ENCODE data around the gene HMGXB4.
A peak's percentile ranks its signal among the peaks of the same experiment; 100 is the strongest.

Gene HMGXB4

GRCh38 chr22:35315141-35315854 is 58.0 kb downstream of the HMGXB4 start:
- Histone ChIP-seq H2AFZ (ENCODE audit: low read length) (no peak overlapping the region), H2BK15ac (ENCODE audit: low read length) (no peak overlapping the region), H3K4me2 (ENCODE audit: insufficient read depth, low read length, poor library complexity, severe bottlenecking) (no peak overlapping the region), H4K8ac (ENCODE audit: low read depth, low read length) (no peak overlapping the region), H2AK5ac (ENCODE audit: low read depth, low read length) (peak overlapping the region; percentile 12), H3K79me1 (ENCODE audit: low read depth, low read length) (peaks cover 4% of the 10 kb centered on the region), H3K36me3 (replicated peaks in 1 of 2; ENCODE audit: control insufficient read depth in 2 of 2, insufficient read depth in 2 of 2, low read length in 2 of 2) (peaks cover 4 to 7% of the 10 kb centered on the region in 2 donors), H3K4me1 (ENCODE audit: control insufficient read depth in 2 of 2, insufficient read depth in 1 of 2, low read depth in 1 of 2, low read length in 2 of 2) (peaks cover 8 to 17% of the 10 kb centered on the region in 2 donors), H3K18ac (ENCODE audit: low read length) (no peak overlapping the region), H3K9me3 (replicated peaks in 1 of 2; ENCODE audit: control insufficient read depth in 2 of 2, insufficient read depth in 1 of 2, low read depth in 1 of 2, low read length in 2 of 2) (no peaks in the 10 kb centered on the region), H3K4me3 (ENCODE audit: low read length in 2 of 2) (no peak overlapping the region), H2BK12ac (ENCODE audit: low read length) (no peak overlapping the region), H3K27me3 (ENCODE audit: control insufficient read depth in 3 of 3, insufficient read depth in 3 of 3, low read depth in 1 of 3, low read length in 3 of 3) (no peaks in the 10 kb centered on the region), H3K4ac (ENCODE audit: low read length) (no peak overlapping the region), H3K23ac (ENCODE audit: low read depth, low read length, poor library complexity) (no peak overlapping the region), H4K91ac (ENCODE audit: low read depth, low read length, poor library complexity) (no peak overlapping the region), H3K9ac (ENCODE audit: low read depth, low read length, poor library complexity) (no peak overlapping the region), H2BK120ac (ENCODE audit: low read depth, low read length) (no peak overlapping the region), H3K27ac (replicated peaks; ENCODE audit: low read length) (no peak overlapping the region), H3K14ac (ENCODE audit: low read length) (no peak overlapping the region), H2BK5ac (ENCODE audit: low read length) (no peak overlapping the region)
- WGBS, 2 donors (ENCODE audit: extremely low coverage in 2 of 2, insufficient read length in 2 of 2, insufficient replicate concordance in 1 of 2): no CpG with 5 or more reads among the region's 12 CpGs
- DNase-seq (ENCODE audit: low spot score): no peak

- H4K8ac ChIP-seq (ENCODE audit: low read depth, low read length): no peak overlapping the region
- WGBS, 2 donors (ENCODE audit: extremely low coverage in 2 of 2, insufficient read length in 2 of 2, insufficient replicate concordance in 1 of 2): no CpG with 5 or more reads among the region's 27 CpGs
Observed at GRCh38 chr22:35315855-35316745, 58.8 kb downstream of the HMGXB4 start.

GRCh38 chr22:35316751-35317150 is 59.5 kb downstream of the HMGXB4 start:
- Histone ChIP-seq H3K4me1 (ENCODE audit: control insufficient read depth in 2 of 2, insufficient read depth in 1 of 2, low read depth in 1 of 2, low read length in 2 of 2) (peaks cover 5 to 6% of the 10 kb centered on the region in 2 donors), H3K14ac (ENCODE audit: low read length) (no peak overlapping the region)

More at GRCh38 chr22:35315855-35316745, 58.8 kb downstream of the HMGXB4 start:
- H3K27me3 ChIP-seq (ENCODE audit: control insufficient read depth in 3 of 3, insufficient read depth in 3 of 3, low read depth in 1 of 3, low read length in 3 of 3): no peaks in the 10 kb centered on the region
- no peak overlapping the region for H2AK5ac ChIP-seq (ENCODE audit: low read depth, low read length)
- H3K79me1 ChIP-seq (ENCODE audit: low read depth, low read length): peaks cover 4% of the 10 kb centered on the region
- no peak overlapping the region for H3K4me3 ChIP-seq (ENCODE audit: low read length in 2 of 2)
- no peak overlapping the region for H2BK120ac ChIP-seq (ENCODE audit: low read depth, low read length)
- no peak overlapping the region for H3K18ac ChIP-seq (ENCODE audit: low read length)
- H2AFZ ChIP-seq (ENCODE audit: low read length): no peak overlapping the region
- no peak overlapping the region for H3K23ac ChIP-seq (ENCODE audit: low read depth, low read length, poor library complexity)
- no peak overlapping the region for H3K27ac ChIP-seq (replicated peaks; ENCODE audit: low read length)
- no peak for DNase-seq (ENCODE audit: low spot score)
- H2BK5ac ChIP-seq (ENCODE audit: low read length): no peak overlapping the region
- no peaks in the 10 kb centered on the region for H3K9me3 ChIP-seq (replicated peaks in 1 of 2; ENCODE audit: control insufficient read depth in 2 of 2, insufficient read depth in 1 of 2, low read depth in 1 of 2, low read length in 2 of 2)
- H4K91ac ChIP-seq (ENCODE audit: low read depth, low read length, poor library complexity): no peak overlapping the region
- no peak overlapping the region for H2BK12ac ChIP-seq (ENCODE audit: low read length)
- H3K4me1 ChIP-seq (ENCODE audit: control insufficient read depth in 2 of 2, insufficient read depth in 1 of 2, low read depth in 1 of 2, low read length in 2 of 2): peaks cover 6 to 11% of the 10 kb centered on the region in 2 donors
- H3K4me2 ChIP-seq (ENCODE audit: insufficient read depth, low read length, poor library complexity, severe bottlenecking): no peak overlapping the region
- H2BK15ac ChIP-seq (ENCODE audit: low read length): no peak overlapping the region
- H3K9ac ChIP-seq (ENCODE audit: low read depth, low read length, poor library complexity): no peak overlapping the region
- no peak overlapping the region for H3K4ac ChIP-seq (ENCODE audit: low read length)
- H3K14ac ChIP-seq (ENCODE audit: low read length): no peak overlapping the region
- H3K36me3 ChIP-seq (replicated peaks in 1 of 2; ENCODE audit: control insufficient read depth in 2 of 2, insufficient read depth in 2 of 2, low read length in 2 of 2): peaks cover 4 to 7% of the 10 kb centered on the region in 2 donors

More at GRCh38 chr22:35316751-35317150, 59.5 kb downstream of the HMGXB4 start:
- H3K27ac ChIP-seq (replicated peaks; ENCODE audit: low read length): no peak overlapping the region
- no peak overlapping the region for H2AK5ac ChIP-seq (ENCODE audit: low read depth, low read length)
- DNase-seq (ENCODE audit: low spot score): no peak
- H3K23ac ChIP-seq (ENCODE audit: low read depth, low read length, poor library complexity): no peak overlapping the region
- H2BK5ac ChIP-seq (ENCODE audit: low read length): no peak overlapping the region
- H3K18ac ChIP-seq (ENCODE audit: low read length): no peak overlapping the region
- H2BK15ac ChIP-seq (ENCODE audit: low read length): no peak overlapping the region
- no peak overlapping the region for H2BK12ac ChIP-seq (ENCODE audit: low read length)
- no peaks in the 10 kb centered on the region for H3K27me3 ChIP-seq (ENCODE audit: control insufficient read depth in 3 of 3, insufficient read depth in 3 of 3, low read depth in 1 of 3, low read length in 3 of 3)
- H3K36me3 ChIP-seq (replicated peaks in 1 of 2; ENCODE audit: control insufficient read depth in 2 of 2, insufficient read depth in 2 of 2, low read length in 2 of 2): peaks cover 4 to 7% of the 10 kb centered on the region in 2 donors
- no CpG with 5 or more reads among the region's 7 CpGs for WGBS, 2 donors (ENCODE audit: extremely low coverage in 2 of 2, insufficient read length in 2 of 2, insufficient replicate concordance in 1 of 2)
- H3K4me3 ChIP-seq (ENCODE audit: low read length in 2 of 2): no peak overlapping the region
- no peaks in the 10 kb centered on the region for H3K9me3 ChIP-seq (replicated peaks in 1 of 2; ENCODE audit: control insufficient read depth in 2 of 2, insufficient read depth in 1 of 2, low read depth in 1 of 2, low read length in 2 of 2)
- no peak overlapping the region for H3K4ac ChIP-seq (ENCODE audit: low read length)
- no peak overlapping the region for H4K91ac ChIP-seq (ENCODE audit: low read depth, low read length, poor library complexity)
- no peak overlapping the region for H2BK120ac ChIP-seq (ENCODE audit: low read depth, low read length)
- peaks cover under 1% of the 10 kb centered on the region for H3K79me1 ChIP-seq (ENCODE audit: low read depth, low read length)
- no peak overlapping the region for H3K9ac ChIP-seq (ENCODE audit: low read depth, low read length, poor library complexity)
- H3K4me2 ChIP-seq (ENCODE audit: insufficient read depth, low read length, poor library complexity, severe bottlenecking): no peak overlapping the region
- H2AFZ ChIP-seq (ENCODE audit: low read length): no peak overlapping the region
- no peak overlapping the region for H4K8ac ChIP-seq (ENCODE audit: low read depth, low read length)
